Measurements from ENCODE around the gene AADAC. TPM values are rescaled to one million over a fixed set of nuclear protein-coding genes. Genes with fewer than 3 reads are reported as not detected.

AADAC gene
- total RNA-seq, 4 donors from 2014 or later, result 9.9 to 239 (median 67.4) TPM

DNA sequence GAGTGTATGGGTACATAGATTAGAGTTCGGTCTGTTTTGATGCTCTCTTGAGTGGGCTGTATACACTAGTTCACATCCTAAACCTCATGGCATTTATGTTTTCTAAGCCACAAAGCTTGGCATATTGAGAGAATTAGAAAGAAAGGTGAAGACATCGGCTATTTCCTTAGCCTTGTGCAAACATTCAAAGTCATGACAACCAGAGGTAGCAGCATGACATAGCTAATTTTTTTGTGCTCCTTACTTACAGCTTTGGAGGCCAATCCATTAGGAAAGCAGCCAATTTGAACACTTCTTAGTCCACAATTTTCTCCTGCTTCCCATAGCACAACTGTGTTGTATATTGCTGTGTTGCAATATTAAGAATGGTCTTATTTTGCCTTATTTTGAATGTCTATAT, 21.5 kb upstream of the AADAC start:
- no peak overlapping the region for H3K27ac ChIP-seq
- H3K36me3 ChIP-seq, result no peaks in the 10 kb centered on the region
- no peaks in the 10 kb centered on the region for H3K27me3 ChIP-seq
- no peaks in the 10 kb centered on the region for H3K9me3 ChIP-seq
- TF ChIP-seq, protein P1, sequence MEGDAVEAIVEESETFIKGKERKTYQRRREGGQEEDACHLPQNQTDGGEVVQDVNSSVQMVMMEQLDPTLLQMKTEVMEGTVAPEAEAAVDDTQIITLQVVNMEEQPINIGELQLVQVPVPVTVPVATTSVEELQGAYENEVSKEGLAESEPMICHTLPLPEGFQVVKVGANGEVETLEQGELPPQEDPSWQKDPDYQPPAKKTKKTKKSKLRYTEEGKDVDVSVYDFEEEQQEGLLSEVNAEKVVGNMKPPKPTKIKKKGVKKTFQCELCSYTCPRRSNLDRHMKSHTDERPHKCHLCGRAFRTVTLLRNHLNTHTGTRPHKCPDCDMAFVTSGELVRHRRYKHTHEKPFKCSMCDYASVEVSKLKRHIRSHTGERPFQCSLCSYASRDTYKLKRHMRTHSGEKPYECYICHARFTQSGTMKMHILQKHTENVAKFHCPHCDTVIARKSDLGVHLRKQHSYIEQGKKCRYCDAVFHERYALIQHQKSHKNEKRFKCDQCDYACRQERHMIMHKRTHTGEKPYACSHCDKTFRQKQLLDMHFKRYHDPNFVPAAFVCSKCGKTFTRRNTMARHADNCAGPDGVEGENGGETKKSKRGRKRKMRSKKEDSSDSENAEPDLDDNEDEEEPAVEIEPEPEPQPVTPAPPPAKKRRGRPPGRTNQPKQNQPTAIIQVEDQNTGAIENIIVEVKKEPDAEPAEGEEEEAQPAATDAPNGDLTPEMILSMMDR (IDR thresholded peaks at IDR 0.05), result no peak
- no peak for TF ChIP-seq POLR2A (IDR thresholded peaks at IDR 0.05)
- no peak for DNase-seq
- no peaks in the 10 kb centered on the region for H3K4me1 ChIP-seq
- no peak overlapping the region for H3K4me3 ChIP-seq

DNA sequence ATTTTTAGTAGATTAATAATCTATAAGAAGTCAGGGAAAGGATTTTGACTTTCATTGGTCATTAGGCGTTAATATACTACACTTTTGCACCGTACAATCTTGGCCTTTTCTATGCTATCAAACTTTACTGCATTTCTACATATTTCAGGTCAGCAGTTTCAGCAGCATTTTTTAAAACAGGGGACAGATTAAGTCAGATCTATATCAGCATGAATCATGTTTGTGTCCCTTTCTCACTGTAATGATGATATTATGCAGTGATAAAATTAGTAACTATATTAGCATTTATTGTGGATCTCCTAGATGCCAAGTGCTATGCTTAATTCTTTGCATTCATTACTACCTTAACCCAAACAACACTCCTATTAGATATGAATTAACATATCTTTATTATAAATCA, 20.3 kb upstream of the AADAC start:
- Histone ChIP-seq H3K27ac (no peak overlapping the region), H3K36me3 (no peaks in the 10 kb centered on the region), H3K27me3 (no peaks in the 10 kb centered on the region), H3K9me3 (no peaks in the 10 kb centered on the region), H3K4me1 (no peaks in the 10 kb centered on the region), H3K4me3 (no peak overlapping the region)
- TF ChIP-seq POLR2A (IDR thresholded peaks at IDR 0.05), result no peak
- TF ChIP-seq, protein P1 (IDR thresholded peaks at IDR 0.05), result no peak
- no peak for DNase-seq

DNA sequence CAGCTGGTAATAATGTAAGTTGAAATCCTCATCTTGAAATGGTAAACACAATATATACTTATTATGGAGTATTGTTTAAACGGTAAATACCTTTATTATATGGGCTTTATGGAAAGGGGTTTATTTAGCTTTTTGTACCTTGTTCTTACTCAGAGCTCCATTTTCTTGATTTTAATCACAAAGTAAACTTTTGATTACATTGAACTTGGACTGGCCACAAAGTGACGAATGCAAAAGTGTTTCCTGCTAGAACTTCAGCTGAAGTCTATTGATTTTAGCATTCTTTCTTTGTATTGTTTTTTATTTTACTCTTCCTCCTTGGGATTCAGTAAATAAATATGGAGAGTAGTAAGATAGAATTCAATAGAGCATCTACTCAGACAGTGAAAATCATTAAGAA, 19.8 kb upstream of the AADAC start:
- no peak overlapping the region for H3K27ac ChIP-seq
- no peaks in the 10 kb centered on the region for H3K36me3 ChIP-seq
- TF ChIP-seq POLR2A (IDR thresholded peaks at IDR 0.05), result no peak
- TF ChIP-seq, protein P1 (IDR thresholded peaks at IDR 0.05), result no peak
- no peak overlapping the region for H3K4me3 ChIP-seq
- H3K27me3 ChIP-seq, result no peaks in the 10 kb centered on the region
- no peak for DNase-seq
- no peaks in the 10 kb centered on the region for H3K4me1 ChIP-seq
- no peaks in the 10 kb centered on the region for H3K9me3 ChIP-seq

DNA sequence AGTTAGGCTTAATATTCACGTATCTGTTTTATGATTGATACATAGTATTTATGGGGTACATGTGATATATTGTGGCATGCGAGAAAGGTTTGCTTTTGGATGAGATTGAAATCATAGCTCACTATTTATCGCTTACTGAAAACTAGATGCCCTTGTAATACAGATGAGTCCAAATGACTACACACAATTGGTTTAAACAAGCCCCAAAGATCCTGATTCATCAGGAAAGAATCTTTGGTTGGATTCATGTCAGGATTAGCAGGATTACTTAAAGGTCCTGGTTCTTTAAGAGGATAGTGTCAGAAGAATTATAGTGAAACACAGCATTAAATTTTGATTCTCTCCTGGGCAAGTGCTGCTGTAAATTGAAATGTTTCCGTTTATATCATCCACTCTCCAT, 18.6 kb upstream of the AADAC start:
- Histone ChIP-seq H3K4me3 (no peak overlapping the region), H3K27ac (no peak overlapping the region)
- TF ChIP-seq, protein P1 (IDR thresholded peaks at IDR 0.05), result no peak
- TF ChIP-seq POLR2A (IDR thresholded peaks at IDR 0.05), result no peak

DNA sequence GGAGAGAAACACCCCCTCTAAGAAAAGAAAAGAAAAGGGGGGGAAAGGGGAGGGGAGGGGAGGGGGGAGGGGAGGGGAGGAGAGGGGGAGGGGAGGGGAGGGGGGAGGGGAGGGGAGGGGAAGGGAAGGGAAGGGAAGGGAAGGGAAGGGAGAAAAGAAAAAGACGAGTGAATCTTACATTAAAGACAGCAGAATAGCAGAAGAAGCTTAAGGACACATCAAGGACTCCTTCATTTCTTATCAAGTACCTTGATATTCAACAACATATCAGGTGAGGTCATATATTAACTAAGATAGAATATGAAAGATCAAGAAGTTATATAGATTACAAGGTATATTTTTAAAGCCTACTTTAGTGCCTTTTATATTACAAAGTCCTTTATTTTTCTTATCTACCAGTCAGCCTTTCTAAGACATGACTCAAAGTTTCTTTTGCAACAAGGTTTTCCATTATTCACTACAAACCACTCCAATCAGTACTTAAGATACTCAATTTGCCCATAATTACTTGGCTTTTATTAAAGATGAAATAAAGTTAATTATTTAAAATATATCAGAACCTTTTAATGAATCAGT, 17.7 kb upstream of the AADAC start:
- no peak for DNase-seq
- H3K4me3 ChIP-seq, result peak overlapping the region in 1 of 4 donors; percentile 20

More for the DNA sequence above, 18.6 kb upstream of the AADAC start:
- H3K27me3 ChIP-seq, result no peaks in the 10 kb centered on the region
- no peak for DNase-seq
- no peaks in the 10 kb centered on the region for H3K36me3 ChIP-seq
- H3K9me3 ChIP-seq, result no peaks in the 10 kb centered on the region
- H3K4me1 ChIP-seq, result no peaks in the 10 kb centered on the region

More for the DNA sequence above, 17.7 kb upstream of the AADAC start:
- Histone ChIP-seq H3K27me3 (no peaks in the 10 kb centered on the region), H3K4me1 (no peaks in the 10 kb centered on the region), H3K27ac (no peak overlapping the region), H3K9me3 (no peaks in the 10 kb centered on the region), H3K36me3 (no peaks in the 10 kb centered on the region)
- TF ChIP-seq, protein P1 (IDR thresholded peaks at IDR 0.05), result no peak
- TF ChIP-seq POLR2A (IDR thresholded peaks at IDR 0.05), result no peak

Measured in Peyer's patch (tissue), 4 donors.